Measurements from ENCODE around the gene IRAK2. TPM values are rescaled to one million over a fixed set of nuclear protein-coding genes. Genes with fewer than 3 reads are reported as not detected.
A peak's percentile ranks its signal among the peaks of the same experiment; 100 is the strongest.

The IRAK2 gene
- polyA plus RNA-seq, 3 donors, result 0.78 to 2.0 (median 1.5) TPM

- TF ChIP-seq CTCF (IDR thresholded peaks at IDR 0.05), result no peak
- H3K79me2 ChIP-seq (ENCODE audit: insufficient read depth, low read length), result peaks cover 49% of the 10 kb centered on the region
- H3K4me1 Mint-ChIP-seq, result peaks cover 21% of the 10 kb centered on the region
Observed at GRCh38 chr3:10115326-10116137, 49.2 kb upstream of the IRAK2 start, which contains the start of gene BRK1. TSS of gene BRK1 (plus strand) at chr3:10115675. CDS start at chr3:10115702, 27 bp downstream.

GRCh38 chr3:10116138-10116460, 48.6 kb upstream of the IRAK2 start:
- H4K20me1 ChIP-seq (ENCODE audit: insufficient read depth, low read length), result peaks cover 39% of the 10 kb centered on the region
- H3K9me3 Mint-ChIP-seq, result no peaks in the 10 kb centered on the region
- H3K79me2 ChIP-seq (ENCODE audit: insufficient read depth, low read length), result peaks cover 55% of the 10 kb centered on the region
- peaks cover 21% of the 10 kb centered on the region for H3K4me1 Mint-ChIP-seq
- no peaks in the 10 kb centered on the region for H3K27me3 ChIP-seq (ENCODE audit: control insufficient read depth in 2 of 2, insufficient read depth in 2 of 2, low read length in 2 of 2)
- H3K4me2 ChIP-seq (replicated peaks; ENCODE audit: extremely low read depth, low read length, poor library complexity, severe bottlenecking), result peak overlapping the region; percentile 99
- H3K9me3 ChIP-seq (replicated peaks in 1 of 2; ENCODE audit: control insufficient read depth in 1 of 2, insufficient read depth in 1 of 2, low read length in 2 of 2), result no peaks in the 10 kb centered on the region
- H3K9ac ChIP-seq (ENCODE audit: insufficient read depth, low read length, poor library complexity, severe bottlenecking), result peak overlapping the region; percentile 84
- H2AFZ ChIP-seq (ENCODE audit: insufficient read depth, low read depth, low read length, poor library complexity, severe bottlenecking), result peak overlapping the region; percentile 98
- H3K36me3 ChIP-seq (replicated peaks in 1 of 2; ENCODE audit: control insufficient read depth in 1 of 2, insufficient read depth in 2 of 2, low read length in 2 of 2), result peaks cover 18 to 27% of the 10 kb centered on the region in 2 donors
- H3K27ac ChIP-seq (ENCODE audit: low read depth in 1 of 2, low read length in 2 of 2), result peak overlapping the region; percentile 78 to 96
- peak overlapping the region; percentile 90 to 97 (median 96) for H3K4me3 ChIP-seq (replicated peaks in 1 of 3; ENCODE audit: low read depth in 2 of 3, low read length in 3 of 3)
- peaks cover 19 to 27% of the 10 kb centered on the region in 2 donors for H3K36me3 Mint-ChIP-seq
- WGBS (ENCODE audit: insufficient coverage), result 0% methylated on average over 4 of the region's 10 CpGs
- no peak for TF ChIP-seq CTCF (IDR thresholded peaks at IDR 0.05)
- DNase-seq, result peak in 2 of 3 donors; percentile 23 to 54
- peak overlapping the region; percentile 99 to 100 for H3K4me3 Mint-ChIP-seq
- peaks cover 3 to 8% (median 5%) of the 10 kb centered on the region in 3 donors for H3K27me3 Mint-ChIP-seq (ENCODE audit: low read depth in 3 of 3)
- H3K4me1 ChIP-seq (ENCODE audit: control insufficient read depth in 1 of 2, insufficient read depth in 2 of 2, low read length in 2 of 2), result peaks cover 21% of the 10 kb centered on the region in 2 donors
- H3K27ac Mint-ChIP-seq, result peak overlapping the region; percentile 92 to 98 (median 97)
- intact Hi-C loops (cut with micrococcal nuclease), result loop anchor here in 1 of 2 donors (5.0 to 10.0 kb wide), 2 partner anchors 49 to 136 kb away; partner anchors contain the start of gene IRAK2

More at GRCh38 chr3:10115326-10116137, 49.2 kb upstream of the IRAK2 start, which contains the start of gene BRK1:
- Histone ChIP-seq H3K9me3 (replicated peaks in 1 of 2; ENCODE audit: control insufficient read depth in 1 of 2, insufficient read depth in 1 of 2, low read length in 2 of 2) (no peaks in the 10 kb centered on the region), H3K27me3 (ENCODE audit: control insufficient read depth in 2 of 2, insufficient read depth in 2 of 2, low read length in 2 of 2) (no peaks in the 10 kb centered on the region), H3K4me3 (replicated peaks in 1 of 3; ENCODE audit: low read depth in 2 of 3, low read length in 3 of 3) (peak within 1 kb of the TSS; percentile 90 to 97 (median 96)), H3K9ac (ENCODE audit: insufficient read depth, low read length, poor library complexity, severe bottlenecking) (peak within 1 kb of the TSS; percentile 84), H4K20me1 (ENCODE audit: insufficient read depth, low read length) (peaks cover 34% of the 10 kb centered on the region), H2AFZ (ENCODE audit: insufficient read depth, low read depth, low read length, poor library complexity, severe bottlenecking) (peak within 1 kb of the TSS; percentile 98), H3K36me3 (replicated peaks in 1 of 2; ENCODE audit: control insufficient read depth in 1 of 2, insufficient read depth in 2 of 2, low read length in 2 of 2) (peaks cover 13 to 21% of the 10 kb centered on the region in 2 donors), H3K4me2 (replicated peaks; ENCODE audit: extremely low read depth, low read length, poor library complexity, severe bottlenecking) (peak within 1 kb of the TSS; percentile 99), H3K4me1 (ENCODE audit: control insufficient read depth in 1 of 2, insufficient read depth in 2 of 2, low read length in 2 of 2) (peaks cover 21% of the 10 kb centered on the region in 2 donors), H3K27ac (ENCODE audit: low read depth in 1 of 2, low read length in 2 of 2) (peak within 1 kb of the TSS; percentile 78 to 96)
- intact Hi-C loops (cut with micrococcal nuclease), result loop anchor here in 1 of 2 donors (2.0 to 10.0 kb wide), 3 partner anchors 49 to 205 kb away; partner anchors contain the start of genes IRAK2 and SEC13
- peak; percentile 96 to 98 (median 97) for DNase-seq
- peak within 1 kb of the TSS; percentile 92 to 98 (median 97) for H3K27ac Mint-ChIP-seq
- under 1% methylated on average over 44 of the region's 54 CpGs for WGBS (ENCODE audit: insufficient coverage)
- no peaks in the 10 kb centered on the region for H3K9me3 Mint-ChIP-seq
- H3K36me3 Mint-ChIP-seq, result peaks cover 14 to 21% of the 10 kb centered on the region in 2 donors
- H3K4me3 Mint-ChIP-seq, result peak within 1 kb of the TSS; percentile 99 to 100
- peaks cover 3 to 8% (median 5%) of the 10 kb centered on the region in 3 donors for H3K27me3 Mint-ChIP-seq (ENCODE audit: low read depth in 3 of 3)

All from CD14-positive monocyte (primary cell).